ENCODE measurements around the gene RET.

RET gene

DNA sequence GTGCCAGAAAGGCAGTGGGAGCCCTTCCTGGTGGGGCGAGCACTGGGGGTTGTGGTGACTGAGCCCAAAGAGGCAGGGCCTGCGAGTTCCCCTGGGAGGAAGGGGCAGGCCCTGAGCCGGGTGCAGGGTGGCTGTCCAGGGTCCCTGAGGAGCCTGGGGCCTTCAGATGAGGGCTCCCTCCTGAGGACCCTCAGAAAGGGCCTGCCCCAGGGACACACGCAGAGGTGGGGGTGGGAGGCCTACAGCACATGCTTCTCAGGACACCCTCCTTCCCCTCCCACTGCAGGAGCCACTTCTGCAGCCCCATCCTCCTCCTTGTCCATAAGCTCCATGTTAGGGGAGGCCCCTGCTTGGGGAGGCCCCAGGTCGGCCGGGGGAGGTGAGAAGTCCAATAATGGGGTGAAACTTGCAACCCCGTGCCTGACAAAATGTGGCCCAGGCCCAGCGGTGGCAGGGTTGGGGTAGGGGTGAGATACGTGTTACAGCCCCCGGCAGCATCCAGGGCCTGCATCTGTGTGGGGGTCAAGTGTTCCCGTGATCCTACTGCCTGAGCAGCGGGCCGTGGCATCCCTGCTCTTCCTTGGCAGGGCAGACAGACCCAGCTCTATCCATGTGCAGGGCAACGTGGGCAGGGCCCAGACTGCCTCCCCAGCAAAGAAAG, 31.8 kb upstream of the RET start:
- DNase-seq, result no peak

DNA sequence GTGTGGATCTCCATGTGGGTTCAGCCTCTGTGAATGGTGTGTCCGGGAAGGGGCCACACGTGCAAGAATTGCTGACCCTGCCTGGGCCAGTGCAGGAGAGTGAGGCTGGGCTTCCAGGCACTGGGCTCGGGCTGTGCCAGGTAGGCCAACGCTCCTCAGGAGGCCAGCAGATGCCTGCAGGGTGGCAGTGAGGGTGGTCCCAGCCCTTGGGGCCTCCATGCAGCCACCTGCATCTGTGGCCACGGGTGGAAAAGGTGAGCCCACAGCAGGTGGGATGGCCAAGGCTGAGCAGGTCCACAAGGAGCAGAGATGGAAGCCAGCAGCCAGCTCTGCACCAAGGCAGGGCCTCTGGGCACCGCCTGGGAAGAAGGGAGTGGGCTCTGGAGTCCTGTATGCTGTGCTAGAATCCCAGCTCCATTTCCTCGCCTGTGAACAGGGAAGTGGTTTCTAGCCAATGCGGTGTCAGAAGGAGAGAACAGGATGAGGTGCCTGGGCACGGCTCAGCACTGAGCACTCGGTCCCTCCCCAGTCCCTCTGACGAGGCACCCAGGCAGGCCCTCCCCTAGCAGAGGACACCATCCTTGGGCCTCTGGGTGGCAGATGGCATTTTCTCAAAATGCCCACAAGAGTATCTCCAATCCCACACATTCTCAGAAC, 31.1 kb upstream of the RET start:
- DNase-seq, result no peak

DNA sequence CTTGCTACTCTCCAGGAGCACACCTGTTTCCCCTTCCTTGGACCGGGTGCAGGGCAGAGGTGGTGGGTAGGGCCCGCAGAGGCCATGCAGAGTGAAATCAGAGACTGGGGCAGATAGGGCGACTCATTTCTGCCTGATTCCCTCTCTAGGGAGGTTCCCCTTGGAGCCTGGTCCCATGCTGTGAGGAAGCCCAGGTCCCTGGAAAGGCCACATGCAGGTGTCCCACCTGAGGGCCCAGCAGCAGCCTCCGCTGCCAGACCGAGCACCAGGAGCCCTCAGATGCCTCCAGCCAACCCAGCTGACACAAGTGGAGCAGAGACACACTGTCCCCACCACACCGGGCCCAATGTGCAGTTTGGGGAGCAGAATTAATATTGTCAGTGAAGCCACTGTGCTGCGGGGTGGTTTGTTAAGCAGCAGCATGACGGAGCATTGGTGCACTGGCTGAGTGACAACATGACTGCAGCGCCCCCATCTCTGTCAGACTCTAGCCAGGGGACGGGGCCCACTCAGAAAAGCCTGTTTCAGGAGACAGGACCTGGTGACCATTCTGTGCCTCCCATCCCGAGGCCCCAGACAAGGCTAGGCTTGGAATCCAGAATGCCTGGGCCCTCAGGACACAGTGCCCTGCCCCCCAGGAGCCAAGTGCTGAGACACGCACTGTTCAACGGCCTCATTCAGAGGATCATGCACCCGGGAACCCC, 30.4 kb upstream of the RET start:
- no peak for DNase-seq

DNA sequence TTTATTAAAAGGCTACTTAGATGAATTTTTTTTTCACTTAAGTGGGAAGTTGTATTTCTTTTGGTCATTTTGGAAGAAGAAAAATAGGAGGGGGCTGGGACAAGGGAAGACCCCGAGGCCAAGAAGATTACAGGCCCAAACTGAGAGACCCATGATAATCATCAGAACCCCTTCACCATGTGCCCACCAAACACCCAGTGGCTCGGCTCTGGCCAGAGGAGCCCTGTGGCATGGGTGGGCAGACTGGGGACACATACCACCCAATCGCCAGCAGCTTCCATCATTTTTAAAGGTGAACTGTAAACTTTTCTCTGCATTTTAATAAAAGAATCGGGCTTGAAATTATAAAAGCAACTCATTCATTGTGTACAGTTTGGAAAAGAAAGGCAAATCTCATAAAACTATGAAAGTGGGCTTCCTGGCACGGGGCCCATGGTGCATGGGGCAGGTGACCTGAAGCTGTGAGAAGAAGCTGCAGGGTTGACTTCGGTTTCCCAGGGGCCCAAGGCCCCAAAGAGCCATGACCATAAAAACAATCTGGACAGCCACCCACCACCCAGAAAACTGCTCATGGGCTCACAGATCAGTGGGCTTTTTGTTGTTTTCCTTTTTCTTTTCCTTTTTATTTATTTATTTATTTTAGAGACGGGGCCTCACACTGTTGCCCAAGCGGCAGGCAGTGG, 29.4 kb upstream of the RET start:
- no peak for DNase-seq

DNA sequence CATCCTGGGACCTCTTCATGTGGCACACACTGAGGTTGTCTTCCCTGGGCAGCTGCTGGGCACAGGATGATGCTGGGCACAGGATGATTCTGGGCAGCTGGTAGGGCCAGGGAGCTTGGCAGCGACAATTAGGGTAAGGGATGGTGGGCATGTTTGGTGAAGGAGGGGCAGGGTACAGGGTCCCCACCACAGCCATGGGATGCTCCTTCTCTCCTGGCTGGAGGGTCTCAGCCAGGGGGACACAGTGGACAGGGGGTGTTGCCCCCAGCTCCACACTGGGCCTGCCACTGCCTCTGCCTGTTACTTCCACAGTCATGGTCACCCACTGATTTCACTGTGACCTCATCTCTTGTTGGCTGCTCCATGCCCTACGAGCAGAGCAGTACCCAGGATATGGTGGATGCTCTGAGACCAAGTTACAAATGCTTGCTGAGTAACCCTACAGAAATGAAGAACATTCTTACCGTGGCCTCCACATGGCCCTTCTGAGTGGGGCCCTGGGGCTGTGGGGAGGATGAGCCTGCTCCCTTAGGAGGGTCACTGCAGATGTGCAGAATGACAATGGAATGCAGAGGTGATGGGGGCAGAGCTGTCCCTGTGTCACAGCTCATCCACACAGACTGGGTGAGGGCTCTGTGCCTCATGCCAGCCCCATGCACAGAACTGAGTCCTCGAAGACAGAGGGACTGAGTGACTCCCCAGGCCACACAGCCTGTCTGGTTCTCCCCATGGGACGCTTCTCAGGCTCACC, 28.4 kb upstream of the RET start:
- DNase-seq, result no peak

GRCh38 chr10:43049081-43049551, 27.8 kb upstream of the RET start:
- DNase-seq, result no peak

- no peak for DNase-seq
Observed at GRCh38 chr10:43050011-43050410, 26.9 kb upstream of the RET start.

- no peak for DNase-seq
Observed at GRCh38 chr10:43053825-43054224, 23.0 kb upstream of the RET start.

DNA sequence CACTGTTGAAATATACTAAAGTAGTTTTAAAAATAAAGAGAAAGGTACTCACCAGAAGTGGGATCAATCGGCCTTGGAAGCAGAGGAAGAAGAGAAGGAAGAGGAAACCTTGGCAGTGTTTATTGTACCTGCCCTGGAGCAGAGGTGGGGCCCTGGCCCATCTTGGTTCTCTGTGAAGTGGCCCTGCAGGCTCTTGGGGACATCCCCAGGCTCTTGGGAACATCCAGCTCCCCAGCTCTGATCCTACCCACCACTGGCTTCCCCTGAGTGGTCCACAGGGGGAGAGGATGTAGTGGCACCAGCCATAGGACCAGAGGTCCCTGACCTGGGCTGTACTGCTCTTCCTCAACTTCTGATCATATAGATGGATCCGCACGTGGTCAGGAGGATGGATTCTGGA, 22.3 kb upstream of the RET start:
- no peak for DNase-seq

- DNase-seq, result no peak
Observed at GRCh38 chr10:43055217-43055616, 21.7 kb upstream of the RET start.

DNA sequence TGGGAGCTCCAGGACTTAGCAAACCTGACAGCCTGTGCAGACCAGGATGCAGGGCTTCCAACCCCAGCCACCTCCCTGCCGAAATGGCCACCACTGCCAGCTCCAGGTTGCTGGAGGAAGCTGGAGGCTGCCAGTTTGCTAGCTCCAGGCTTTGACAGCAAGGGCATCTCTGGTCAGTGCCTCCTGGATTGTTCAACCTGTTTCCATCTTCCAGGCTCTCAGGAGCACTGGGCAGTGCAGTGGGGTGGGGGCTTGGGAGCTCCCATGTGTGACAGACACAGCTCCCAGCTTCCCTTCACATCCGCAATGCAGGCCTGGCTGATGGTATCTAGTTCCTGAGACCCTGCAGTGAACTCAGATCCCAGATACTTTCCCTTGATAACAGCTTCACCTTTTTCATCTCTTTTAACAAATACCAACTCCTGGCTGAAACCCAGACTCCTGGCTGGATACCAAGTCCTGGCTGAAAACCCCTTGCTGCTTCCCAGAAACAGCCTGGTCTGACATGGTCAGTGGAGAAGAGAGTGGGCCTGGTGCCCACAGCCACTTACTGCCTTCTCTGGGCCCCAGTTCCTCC, 20.8 kb upstream of the RET start:
- no peak for DNase-seq

- DNase-seq, result no peak
Observed at GRCh38 chr10:43056568-43057011, 20.3 kb upstream of the RET start.

DNA sequence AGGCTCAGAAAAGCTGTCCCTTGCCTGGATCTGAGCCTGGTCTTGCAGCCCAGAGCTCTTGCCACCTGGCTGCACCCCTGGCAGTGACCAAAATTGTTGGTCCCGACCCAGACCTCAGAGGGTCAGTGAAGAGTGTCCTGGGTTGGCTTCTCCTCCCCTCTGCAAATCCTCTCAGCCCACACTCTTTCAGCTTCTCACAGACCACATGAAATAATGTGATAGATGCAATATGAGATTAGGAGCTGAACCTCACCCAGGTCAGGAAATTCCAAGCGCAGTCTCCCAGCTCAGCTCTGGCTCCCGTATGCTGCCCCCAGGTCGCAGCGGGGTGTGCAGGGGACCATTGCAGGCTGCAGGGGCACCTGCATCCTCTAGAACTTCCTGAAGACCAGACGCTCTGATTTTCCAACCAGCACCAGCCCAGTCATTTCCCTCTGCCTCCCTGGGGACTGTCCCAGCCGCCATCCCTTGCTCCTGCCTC, 19.6 kb upstream of the RET start:
- DNase-seq, result no peak

GRCh38 chr10:43057831-43058340, 19.0 kb upstream of the RET start:
- DNase-seq, result no peak

- no peak for DNase-seq
Observed at GRCh38 chr10:43058716-43059335, 18.0 kb upstream of the RET start.

- no peak for DNase-seq
Observed at GRCh38 chr10:43059336-43059720, 17.5 kb upstream of the RET start.

DNA sequence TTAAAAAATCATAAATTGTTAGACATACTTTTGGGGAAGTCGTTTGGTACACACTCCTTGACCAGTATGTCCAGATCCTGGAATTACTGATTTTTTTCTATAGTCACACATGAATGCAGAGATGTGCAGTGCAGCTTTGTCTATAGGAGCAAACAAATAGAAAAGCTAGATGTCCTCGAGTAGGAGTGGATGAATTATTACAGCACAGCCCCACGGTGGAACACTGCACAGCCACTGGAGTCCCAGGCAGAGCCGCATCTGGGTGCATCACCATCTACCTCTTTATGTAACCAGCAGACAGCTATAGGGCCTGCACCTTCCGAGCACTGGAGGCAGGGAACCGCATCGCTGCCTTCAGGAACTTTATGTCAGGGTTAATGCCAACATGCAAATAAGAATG, 17.0 kb upstream of the RET start:
- DNase-seq, result no peak

GRCh38 chr10:43060291-43060690, 16.6 kb upstream of the RET start:
- DNase-seq, result no peak

DNA sequence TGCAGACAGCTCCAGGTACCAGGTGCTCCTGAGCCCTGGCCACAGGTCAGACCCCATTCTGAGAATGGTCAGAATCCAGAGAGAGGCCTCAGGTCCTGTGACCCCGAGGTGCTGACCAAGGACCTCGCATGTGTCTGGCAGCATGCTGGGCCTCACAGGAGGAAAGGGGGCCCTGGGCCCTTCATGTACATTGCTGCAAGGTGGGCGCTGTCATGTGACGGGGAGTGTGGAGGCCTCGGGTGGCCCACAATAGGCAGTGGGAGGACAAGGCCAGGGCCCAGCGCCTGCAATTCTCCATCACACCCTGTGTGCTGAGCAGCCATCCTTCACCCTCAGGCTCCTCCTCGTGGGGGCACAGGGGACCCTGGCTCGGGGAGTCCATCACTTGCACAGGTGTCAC, 15.5 kb upstream of the RET start:
- DNase-seq, result no peak

- no peak for DNase-seq
Observed at GRCh38 chr10:43061760-43062159, 15.1 kb upstream of the RET start.

- no peak for DNase-seq
Observed at GRCh38 chr10:43062402-43063160, 14.3 kb upstream of the RET start.

All from central memory CD4-positive, alpha-beta T cell (primary cell).